Adrenal gland (tissue), 5 donors: ENCODE measurements around the gene DIP2C.

ENCODE experiments used
- POLR2A ChIP-seq, 2 donors: fragments of 450-650 bp; IDR thresholded peaks; one replicate each; pipeline ENCODE4 v1.6.1; 2017; ENCODE audit warnings: antibody characterized with exemption in 2 of 2, mild to moderate bottlenecking in 2 of 2, moderate library complexity in 1 of 2
- TF ChIP-seq, protein P1 (sequence below), 6 experiments: fragments of 450-650 bp in 4 of 6; fragments of 200-600 bp in 2 of 6; sonication (generic) in 1 of 6; IDR thresholded peaks; 1 replicate in 5 of 6; 2 replicates in 1 of 6; pipeline versions ENCODE4 v1.5.1 to v1.8.0; 2016 to 2021; ENCODE audit warnings: antibody characterized with exemption in 6 of 6, mild to moderate bottlenecking in 2 of 6, moderate library complexity in 1 of 6
- donor health status: DM: no; HTN: no; CAD: no.

DNA sequence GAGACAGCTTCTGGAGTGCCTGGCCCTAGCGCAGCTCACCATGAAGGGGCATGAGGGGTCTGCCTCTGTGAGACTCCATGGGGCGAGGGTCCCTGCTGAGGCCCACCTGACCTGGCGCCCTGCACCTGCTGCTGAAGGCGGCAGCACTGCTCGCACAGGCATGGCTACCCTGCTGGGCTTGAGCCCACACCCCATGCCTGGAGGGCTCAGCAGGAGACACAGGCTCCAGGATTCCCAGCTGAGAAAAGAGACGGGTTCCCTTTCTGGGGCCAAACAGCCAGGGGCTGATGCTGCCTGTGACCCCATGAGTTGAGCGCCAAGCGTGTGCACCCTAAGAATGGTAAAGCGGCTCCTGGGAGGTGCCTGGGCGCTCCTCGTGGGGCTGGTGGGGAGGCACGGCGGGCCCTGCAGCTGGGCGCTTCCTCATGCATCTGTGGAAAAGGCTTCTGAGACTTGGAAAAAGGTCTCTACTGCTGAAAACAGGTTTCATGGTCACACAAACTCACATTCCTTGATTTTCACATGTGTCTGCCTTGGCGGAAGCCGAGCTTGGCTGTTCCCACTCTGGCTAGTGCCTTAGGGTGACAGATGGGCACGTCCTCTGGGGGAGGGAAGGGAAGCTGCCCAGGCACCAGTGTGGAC, 320.8 kb downstream of the DIP2C start:
- TF ChIP-seq, protein P1, sequence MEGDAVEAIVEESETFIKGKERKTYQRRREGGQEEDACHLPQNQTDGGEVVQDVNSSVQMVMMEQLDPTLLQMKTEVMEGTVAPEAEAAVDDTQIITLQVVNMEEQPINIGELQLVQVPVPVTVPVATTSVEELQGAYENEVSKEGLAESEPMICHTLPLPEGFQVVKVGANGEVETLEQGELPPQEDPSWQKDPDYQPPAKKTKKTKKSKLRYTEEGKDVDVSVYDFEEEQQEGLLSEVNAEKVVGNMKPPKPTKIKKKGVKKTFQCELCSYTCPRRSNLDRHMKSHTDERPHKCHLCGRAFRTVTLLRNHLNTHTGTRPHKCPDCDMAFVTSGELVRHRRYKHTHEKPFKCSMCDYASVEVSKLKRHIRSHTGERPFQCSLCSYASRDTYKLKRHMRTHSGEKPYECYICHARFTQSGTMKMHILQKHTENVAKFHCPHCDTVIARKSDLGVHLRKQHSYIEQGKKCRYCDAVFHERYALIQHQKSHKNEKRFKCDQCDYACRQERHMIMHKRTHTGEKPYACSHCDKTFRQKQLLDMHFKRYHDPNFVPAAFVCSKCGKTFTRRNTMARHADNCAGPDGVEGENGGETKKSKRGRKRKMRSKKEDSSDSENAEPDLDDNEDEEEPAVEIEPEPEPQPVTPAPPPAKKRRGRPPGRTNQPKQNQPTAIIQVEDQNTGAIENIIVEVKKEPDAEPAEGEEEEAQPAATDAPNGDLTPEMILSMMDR (IDR thresholded peaks at IDR 0.05) = no peak
- TF ChIP-seq POLR2A (IDR thresholded peaks at IDR 0.05) = no peak
